HG02840 (cell line): ENCODE measurements around the gene THRAP3.
"Not testable (repeated sequence)": the region's sequence is repeated elsewhere in the genome, so short reads cannot be mapped to it uniquely, and the experiment has no call there.

Experiments
- ATAC-seq: cut with Tn5 transposase; IDR thresholded peaks from one replicate; pipeline ENCODE4 v1.9.1; 2021; ENCODE audit warnings: mild to moderate bottlenecking, moderate library complexity, moderate number of reproducible peaks; ENCODE audit not compliant: unreplicated experiment, low FRiP score

THRAP3 gene

DNA sequence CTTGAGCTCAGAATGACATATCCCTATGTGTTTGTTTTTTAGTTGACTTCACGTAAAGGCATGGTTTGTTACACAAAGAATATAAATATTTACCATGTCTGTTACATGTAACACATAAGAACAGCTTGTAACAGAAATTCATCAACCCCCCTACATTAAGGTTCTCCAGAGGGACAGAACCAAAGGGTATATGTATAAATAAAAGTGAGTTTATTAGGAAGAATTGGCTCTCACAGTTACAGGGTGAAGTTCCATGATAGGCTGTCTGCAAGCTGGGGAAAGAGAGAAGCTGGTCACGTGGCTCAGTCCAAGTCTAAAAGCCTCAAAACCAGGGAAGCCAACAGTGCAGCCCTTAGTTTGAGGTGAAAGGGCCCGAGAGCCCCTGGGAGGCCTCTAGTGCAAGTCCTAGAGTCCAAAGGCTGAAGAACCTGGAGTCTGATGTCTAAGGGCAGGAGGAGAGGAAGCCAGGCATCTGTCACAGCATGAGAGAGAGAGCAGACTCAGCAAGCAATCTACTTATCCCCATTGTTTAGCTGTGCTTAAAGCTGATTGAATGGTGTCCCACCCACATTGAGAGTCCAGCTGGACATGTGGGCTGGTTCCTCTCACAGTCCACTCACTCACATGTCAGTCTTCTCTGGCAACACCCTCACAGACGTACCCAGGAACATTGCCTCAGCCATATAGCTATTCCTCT lies 15.8 kb downstream of the THRAP3 start:
- ATAC-seq: no peak

DNA sequence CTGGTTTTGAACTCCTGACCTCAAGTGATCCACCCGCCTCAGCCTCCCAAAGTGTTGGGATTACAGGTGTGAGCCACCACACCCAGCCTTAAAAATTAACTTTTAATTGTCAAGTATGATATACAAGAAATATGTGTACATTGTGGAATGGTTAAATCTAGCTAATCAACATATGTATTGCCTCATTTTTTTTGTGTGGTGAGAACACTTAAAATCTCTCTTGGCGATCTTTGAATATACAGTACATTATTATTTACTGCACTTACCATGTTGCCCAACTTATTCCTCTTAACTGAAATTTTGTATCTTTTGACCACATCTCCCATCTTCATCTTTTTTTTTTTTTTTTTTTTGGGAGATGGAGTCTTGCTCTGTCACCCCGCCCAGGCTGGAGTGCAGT lies 23.3 kb downstream of the THRAP3 start:
- no peak for ATAC-seq

DNA sequence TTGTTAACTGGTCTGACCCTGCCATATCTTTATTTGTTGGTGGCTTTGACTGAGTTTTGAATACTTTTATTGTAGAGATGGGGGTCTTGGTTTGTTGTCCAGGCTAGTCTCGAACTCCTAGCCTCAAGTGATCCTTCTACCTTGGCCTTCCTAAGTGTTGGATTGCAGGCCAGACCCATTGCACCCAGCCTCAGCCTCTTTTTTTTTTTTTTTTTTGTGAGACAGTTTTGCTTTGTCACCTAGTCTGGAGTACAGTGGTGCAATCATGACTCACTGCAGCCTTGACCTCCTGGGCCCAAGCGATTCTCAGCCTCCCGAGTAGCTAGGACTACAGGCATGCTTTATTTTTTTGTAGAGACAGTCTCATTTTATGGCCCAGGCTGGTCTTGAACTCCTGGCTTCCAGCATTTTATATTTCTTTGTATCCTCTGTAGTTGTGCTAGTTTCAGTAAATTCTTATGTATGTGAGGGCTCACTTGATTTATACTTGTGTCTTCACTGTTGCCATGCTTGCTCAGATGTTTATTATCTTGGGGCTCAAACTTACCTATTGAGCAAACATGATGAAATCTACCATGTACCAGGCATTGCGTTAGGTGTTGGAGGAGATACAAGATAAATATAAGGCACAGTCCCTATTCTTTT lies 24.1 kb downstream of the THRAP3 start:
- ATAC-seq: no peak

DNA sequence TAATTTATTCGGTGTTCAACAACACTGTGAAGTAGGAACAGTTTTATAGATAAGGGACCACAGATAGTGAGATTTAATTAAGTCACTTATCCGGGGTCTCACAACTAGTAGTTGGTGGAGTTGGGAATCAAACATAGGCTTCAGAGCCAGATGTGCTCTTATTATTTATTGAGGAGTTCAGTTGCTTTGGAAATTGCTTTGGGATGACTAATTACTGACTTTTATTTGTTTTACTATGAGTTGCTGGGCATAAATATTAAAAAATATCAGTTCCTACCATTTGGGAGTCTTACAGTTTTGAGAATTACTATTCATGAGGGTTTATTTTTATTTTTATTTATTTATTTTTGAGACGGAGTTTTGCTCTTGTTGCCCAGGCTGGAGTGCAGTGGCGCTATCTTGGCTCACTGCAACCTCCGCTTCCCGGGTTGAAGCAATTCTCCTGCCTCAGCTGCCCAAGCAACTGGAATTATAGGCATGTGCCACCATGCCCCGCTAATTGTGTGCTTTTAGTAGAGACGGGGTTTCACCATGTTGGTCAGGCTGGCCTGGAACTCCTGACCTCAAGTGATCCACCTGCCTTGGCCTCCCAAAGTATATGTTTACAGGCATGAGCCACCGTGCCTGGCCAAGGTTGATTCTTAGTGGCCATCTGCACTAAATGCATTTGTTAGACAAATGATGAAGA lies 27.7 kb downstream of the THRAP3 start:
- ATAC-seq: no peak

DNA sequence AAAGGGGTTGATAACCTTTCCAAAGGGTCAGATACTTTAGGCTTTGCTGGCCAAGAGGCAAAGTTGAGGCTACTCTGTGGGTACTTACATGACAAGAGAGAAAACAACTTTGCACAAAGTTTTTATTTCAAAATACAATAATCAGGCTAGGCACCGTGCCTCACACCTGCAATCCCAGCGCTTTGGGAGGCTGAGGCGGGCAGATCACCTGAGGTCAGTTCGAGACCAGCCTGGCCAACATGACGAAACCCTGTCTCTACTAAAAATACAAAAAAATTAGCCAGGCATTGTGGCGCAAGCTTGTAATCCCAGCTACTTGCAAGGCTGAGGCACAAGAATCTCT lies 28.2 kb downstream of the THRAP3 start:
- not testable (repeated sequence) for ATAC-seq

DNA sequence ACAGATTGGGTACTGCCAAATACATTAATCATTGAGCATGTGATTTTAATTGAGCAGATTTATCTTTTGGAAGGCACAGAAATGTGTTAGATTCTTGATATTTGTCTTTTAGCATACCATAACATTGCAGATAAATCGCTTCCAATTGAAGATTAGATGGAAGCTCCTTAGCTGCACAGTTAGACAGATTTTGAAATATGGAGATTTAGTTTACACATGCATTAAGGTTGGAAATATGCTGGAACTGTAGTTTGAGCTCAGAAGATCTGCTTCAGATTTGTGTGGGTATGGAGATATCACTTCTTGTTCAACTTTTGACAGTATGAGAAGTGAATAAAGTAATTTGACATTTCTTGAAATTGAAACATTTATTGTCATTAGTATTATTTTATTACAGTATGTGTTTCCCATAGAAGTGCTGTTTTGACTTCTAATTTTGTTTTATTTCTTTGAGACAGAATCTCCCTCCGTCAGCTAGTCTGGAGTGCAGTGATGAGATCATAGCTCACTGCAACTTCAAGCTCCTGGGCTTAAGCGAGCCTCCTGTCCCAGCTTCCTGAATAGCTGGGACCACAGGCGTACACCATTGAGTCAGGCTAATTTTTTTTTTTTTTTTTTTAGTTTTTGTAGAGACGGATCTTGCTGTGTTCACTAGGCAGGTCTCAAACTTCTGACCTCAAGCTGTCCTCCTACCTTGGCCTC lies 29.1 kb downstream of the THRAP3 start:
- ATAC-seq: no peak

DNA sequence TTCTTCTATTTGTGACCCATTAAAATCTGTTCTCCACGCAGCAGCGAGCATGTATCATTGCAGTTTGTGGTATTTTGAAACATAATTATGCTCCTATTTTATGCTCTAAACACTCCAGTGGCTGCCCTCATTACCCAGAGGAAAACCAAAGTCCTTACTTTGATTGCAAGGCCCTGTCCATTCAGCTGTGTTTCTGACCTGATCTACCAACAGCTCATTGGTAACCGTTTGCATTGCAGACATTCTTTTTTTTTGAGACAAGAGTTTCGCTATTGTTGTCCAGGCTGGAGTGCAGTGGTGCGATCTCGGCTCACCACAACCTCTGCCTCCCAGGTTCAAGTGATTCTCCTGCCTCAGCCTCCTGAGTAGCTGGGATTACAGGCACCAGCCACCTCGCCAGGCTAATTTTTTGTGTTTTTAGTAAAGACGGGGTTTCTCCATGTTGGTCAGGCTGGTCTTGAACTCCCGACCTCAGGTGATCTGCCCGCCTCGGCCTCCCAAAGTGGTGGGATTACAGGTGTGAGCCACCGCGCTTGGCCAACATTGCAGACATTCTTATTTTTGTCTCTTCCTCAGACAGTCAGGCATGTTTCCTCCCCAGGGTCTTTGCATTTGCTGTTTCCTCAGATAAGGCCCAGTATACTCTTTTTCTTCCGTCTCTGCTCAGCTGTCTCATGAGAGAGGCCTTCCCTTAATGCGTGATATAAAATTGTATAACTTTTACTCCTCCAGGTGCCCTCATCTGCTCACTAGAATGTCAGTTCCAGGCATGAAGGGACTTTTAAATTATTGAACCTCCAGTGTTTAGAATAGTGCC lies 32.5 kb downstream of the THRAP3 start:
- no peak for ATAC-seq

DNA sequence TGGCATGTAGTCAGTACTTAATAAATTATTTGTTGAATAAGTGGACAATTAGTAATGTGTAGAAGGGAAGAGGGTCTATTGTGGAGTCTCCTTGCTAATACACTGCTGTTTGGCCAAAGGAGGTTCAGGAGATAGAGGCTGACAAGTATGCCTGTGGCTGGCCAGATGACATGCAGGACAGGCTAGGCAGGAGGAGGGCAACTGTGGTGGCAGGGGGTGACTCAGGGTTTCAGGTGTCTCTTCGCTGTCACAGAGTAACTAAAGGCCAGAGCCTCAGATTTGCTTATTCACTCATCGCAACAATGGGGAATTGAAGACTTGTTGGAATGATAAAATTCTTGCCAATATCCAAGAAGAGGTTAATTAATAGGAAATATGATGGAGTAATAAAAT lies 33.1 kb downstream of the THRAP3 start:
- ATAC-seq: no peak

DNA sequence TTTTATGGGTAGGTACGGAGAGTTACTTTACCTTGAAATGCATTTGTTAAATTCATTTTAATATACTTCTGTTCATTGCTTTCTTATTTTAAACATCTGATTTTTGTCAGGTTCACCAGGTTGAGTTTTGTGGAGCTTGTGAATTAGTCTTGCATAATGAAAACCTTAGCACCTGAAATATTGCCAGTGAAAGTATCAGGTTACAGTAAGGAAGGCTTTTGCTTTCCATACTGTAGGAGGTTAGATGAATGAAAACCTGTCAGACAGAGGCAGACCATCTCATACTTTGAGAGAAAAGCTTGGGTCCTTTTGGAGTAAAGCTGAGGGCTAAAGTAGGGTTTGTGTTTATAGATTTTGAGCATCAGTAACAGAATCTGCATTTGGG lies 34.7 kb downstream of the THRAP3 start:
- no peak for ATAC-seq

DNA sequence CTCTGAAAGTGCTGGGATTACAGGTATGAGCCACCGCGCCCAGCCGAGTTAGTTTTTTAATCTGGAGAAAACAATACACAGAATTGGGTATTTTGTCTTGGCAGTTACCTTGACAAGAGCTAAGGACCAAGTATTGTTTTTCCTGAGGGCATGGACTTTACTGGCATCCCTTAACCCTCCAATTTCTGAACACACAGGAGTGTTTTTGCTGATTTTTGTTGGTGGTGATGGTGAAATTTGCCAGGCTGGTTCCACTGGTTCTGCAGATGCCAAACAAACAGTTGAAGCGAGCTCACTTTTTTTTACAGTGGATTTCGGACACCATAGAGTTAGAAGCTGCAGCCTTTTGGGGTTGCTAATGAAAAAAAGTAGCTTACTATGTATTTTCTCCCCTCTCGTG lies 44.7 kb downstream of the THRAP3 start:
- no peak for ATAC-seq

DNA sequence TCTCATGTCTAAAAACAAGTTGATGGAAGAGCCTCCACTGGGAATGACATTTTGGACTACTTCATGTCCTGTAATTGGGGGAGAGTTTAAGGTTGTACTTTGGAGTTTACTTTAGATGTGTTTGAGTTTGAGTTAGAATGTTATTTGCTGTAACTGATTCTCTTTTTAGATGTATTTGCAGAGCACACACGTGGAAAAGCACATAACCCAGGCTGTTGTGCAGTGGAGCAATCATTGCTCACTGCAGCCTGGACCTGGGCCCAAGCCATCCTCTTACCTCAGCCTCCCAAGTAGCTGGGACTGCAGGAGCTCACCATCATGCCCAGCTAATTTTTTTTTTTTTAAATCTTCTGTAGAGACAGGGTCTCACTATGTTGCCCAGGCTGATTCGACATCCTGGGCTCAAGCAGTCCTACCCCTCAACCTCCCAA lies 45.2 kb downstream of the THRAP3 start:
- no peak for ATAC-seq

DNA sequence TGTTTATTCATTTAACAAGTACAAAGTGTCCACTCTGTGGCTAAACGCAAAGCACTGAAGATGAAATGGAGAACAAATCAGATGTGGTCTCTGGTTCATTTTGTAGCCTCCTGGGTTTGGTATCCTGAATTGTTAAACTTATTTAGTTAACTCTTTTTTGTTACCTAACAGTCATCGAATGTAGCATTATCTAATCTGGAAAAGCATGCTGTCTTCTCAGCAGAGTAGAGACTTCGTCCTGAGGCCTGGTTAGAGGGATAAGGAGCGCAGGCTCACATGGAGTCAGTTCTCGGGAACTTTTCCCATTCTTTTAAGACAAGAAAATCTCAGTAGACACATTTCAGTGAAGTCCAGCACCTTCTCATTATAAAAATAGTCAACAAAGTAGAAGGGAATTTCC lies 48.8 kb downstream of the THRAP3 start:
- ATAC-seq: no peak

DNA sequence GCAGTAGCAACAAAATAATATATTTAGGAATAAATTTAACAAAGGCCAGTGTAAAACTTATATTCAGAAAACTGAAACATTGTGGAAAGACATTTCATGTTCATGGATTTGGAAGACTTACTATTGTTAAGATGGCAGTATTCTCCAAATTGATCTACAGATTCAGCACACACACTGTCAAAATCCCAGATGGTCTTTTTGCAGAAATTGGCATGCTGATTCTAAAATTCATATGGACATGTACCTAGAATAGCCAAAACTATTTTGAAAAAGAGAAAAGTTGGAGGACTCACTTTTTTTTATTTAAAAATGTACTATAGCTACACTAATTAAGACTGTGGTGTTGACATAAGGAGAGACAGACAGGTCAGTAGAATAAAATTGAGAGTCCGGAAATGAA lies 50.0 kb downstream of the THRAP3 start:
- ATAC-seq: no peak

DNA sequence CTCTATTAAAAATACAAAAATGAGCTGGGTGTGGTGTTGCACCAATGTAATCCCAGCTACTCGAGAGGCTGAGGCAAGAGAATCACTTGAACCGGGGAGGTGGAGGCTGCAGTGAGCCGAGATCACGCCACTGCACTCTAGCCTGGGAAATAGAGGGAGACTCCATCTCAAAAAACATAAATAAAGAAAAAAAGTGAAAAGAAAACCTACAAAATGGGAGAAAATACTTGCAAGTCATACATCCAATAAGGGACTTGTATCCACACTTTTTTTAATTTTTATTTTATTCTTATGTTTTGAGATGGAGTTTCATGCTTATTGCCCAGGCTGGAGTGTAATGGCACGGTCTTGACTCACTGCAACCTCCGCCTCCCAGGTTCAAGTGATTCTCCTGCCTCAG lies 52.4 kb downstream of the THRAP3 start:
- no peak for ATAC-seq

DNA sequence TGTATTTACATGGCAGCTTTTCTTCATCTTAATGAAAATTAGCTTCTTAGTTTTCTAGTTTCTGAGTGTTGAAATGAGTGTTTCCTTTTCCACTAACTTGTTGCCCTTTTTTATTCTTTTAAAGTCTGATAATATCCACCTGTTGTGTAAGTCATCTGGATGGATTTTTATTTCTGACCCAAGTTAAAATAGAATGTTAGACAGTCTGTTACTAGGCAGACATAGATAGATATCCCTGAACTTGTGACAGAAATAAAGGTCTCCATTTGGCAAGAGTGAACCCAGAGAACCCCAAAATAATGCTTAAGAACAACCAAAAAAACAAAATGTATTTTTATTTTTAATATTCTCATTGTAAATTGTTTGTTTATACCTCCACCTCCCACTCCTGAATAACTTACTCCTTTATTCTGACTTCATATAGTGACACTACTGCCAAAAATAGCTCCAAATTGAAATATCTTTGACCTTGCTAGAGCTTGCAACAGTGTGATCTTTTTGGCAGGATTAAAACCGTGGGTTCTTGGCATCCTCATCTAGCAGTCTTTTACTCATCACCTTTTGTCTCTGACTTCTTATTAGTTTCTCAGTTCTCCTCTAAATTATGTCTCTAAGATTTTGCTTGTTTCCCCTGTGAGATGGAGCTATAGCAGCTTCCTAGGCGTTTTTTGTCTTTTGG lies 55.0 kb downstream of the THRAP3 start:
- no peak for ATAC-seq

DNA sequence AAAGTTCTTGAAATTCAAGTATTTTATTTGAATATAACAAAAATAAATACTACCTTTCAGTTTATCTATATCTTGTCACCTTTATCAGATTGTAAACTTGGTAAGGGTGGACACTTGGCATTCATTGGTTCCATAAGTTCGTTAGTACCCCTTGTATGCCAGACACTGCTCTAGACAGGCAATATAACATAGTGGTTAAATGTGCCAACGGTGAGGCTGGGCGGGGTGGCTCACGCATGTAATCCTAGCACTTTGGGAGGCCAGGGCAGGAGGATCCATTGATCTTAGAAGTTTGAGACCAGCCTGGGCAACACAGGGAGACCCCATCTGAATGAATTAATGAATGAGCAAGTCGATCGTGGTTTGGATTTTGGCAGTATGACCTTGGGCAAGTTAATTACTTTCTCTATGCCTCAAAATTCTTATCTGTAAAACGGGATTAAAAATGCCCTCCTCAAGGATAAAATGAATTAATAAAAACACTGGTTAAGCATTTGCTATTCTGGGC lies 55.6 kb downstream of the THRAP3 start:
- ATAC-seq: no peak

DNA sequence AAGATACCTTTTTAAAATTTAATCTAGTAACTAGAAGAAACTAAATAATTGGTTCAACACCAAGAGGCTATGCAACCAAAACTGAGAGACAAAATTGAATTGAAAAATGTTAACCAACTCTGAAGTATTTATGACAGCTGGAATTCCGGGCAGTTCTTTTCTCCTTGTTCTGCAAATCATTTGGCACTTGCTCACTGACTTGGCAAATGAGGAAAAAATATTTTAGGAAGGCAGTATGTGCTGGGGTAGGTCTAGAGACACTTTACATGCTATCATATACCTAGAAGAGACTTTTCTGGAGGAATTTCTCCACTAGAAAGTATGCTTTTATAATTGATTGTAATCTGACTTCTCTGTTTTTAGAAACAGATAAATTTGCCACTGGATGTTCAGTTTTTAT lies 59.8 kb downstream of the THRAP3 start:
- no peak for ATAC-seq

DNA sequence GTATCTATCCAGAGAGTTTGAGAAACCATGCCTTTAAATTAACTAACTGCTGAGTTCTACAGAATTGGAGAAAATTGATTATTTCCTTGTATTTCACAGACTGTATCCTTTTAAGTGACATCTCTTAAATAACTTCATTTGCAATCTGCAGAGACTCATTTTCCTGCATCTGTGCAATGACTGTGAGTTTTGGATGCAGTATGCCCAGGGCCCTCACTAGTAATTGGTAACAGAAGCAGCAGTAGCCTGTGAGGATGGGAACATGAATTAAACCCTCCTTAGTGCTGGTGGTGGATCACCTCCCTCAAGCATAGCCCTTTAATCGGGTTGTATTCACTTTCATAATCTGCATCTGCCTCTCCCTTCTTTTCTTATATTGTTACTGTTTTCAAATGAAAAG lies 60.3 kb downstream of the THRAP3 start:
- no peak for ATAC-seq

DNA sequence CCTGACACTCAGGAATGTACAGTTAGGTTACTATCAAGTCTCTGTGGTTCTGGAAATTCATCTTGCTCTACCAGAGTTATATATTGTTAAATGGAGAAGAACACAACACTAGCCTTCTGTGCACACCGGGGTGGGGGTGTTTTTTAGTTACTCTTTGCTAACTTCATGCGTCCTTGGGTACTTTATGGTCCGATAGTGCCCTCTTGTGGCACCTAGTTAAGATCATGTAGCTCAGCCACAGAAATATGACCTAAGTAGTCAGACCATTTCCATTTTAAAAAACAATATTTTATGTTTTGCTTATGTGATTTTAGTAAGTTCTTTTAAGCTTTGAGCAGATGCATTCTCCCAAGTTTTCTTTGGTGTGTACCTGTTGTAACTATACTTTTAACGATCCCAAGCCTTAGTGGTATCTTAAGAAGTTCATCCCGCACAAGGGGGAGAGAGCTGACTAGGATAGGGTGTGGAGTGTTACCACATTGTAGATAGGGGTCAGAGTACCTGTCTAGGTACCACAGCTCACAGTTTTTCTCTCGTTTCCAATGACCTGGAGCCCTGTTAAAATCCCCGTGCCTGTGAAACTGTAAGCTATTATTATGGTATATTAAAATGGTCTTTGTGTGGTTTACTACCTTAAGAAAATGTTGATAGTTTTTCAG lies 61.3 kb downstream of the THRAP3 start:
- ATAC-seq: no peak
